Mesenteric fat pad (tissue), 1 donor: ENCODE measurements around the gene SYT5. TPM values are rescaled to one million over a fixed set of nuclear protein-coding genes. Genes with fewer than 3 reads are reported as not detected.
"Not testable (repeated sequence)": the region's sequence is repeated elsewhere in the genome, so short reads cannot be mapped to it uniquely, and the experiment has no call there.

Experiments used
- DNase-seq: peaks from one replicate; pipeline ENCODE4 v3.0.0-alpha.2; 2020; ENCODE audit warnings: low spot score
- long read RNA-seq: library from polyadenylated mRNA; unstranded; transcript quantifications from one replicate; pipeline ENCODE4 v2.0.0, GENCODE V29; 2020
- total RNA-seq: library from RNA; stranded (reverse); fragmentation: NEBNext Ultra II Directional; extraction: Animal tissue kit (Norgen Biotek cat#: 25700); gene quantifications from one replicate; pipeline ENCODE4 v1.2.1, GENCODE V29; 2021
- donor health status: DM: yes; HTN: yes; CAD: no.

Gene SYT5
- not detected for total RNA-seq
- long read RNA-seq: 0 reads

DNA sequence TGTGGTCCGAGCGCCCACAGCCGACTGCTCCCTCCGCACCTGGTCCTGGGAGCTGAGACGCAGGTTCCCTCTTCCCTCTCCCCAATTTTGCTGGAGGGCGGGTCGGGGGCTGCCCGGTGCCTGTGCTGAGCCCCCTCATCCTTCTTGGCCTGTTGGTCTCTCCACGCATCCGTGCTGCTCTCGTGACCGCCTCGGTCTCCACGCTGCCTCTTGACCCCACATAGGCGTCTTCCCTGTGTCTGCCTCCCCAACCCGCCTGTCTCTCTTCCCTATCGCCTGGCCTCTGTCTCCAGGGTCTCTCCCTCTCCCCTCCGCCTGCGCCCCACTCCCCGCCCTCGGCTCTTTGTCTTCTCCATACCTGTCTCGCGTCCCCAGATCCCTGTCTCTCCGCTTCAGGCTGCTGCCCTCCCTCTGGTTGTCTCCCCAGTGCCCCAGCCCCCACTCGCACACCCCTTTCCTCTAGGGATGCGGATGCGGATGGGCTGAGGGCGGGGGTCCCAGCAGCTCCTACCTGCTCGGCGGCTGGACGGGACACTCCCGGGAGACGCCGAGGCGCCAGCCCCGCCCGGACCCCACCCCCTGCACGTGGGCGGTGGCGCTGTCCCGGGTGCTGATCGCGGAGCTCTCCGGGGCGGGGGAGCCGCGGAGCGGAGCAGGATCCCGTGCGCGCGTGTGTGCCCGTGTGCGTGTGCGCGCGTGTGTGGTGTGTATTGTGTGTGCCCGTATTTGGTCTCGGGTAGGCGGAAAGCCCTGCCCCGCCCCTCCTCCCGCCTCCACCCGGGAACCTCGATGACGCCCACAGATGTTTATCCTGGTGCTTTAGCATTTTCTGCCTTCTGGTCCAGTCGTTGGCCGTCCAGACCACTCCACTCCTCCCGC lies at the start of gene SYT5:
SYT5 (minus strand) TSS at position 684 of the 879 bp plus-strand sequence. CDS start 1,248 bp downstream, outside the sequence.
- no peak for DNase-seq

DNA sequence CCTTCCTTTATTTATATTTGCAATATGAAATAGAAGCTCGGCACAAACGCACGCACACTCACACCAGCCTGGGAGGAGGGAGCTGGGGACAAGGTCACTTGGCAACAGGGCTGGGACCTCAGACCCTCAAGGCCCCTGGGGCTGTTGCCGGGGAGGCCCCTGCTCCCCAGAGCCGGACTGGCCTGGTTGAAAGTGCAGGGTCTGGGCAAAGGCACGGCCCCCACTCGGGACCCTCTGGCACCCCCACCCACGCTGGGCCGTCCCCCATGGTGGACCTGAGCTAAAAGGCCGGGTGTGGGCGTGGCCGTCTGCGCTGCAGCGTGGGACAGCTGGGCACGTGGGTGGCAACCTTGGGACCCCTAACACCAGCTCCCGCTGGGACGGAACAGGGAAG lies 49.7 kb upstream of the SYT5 start:
- no peak for DNase-seq

DNA sequence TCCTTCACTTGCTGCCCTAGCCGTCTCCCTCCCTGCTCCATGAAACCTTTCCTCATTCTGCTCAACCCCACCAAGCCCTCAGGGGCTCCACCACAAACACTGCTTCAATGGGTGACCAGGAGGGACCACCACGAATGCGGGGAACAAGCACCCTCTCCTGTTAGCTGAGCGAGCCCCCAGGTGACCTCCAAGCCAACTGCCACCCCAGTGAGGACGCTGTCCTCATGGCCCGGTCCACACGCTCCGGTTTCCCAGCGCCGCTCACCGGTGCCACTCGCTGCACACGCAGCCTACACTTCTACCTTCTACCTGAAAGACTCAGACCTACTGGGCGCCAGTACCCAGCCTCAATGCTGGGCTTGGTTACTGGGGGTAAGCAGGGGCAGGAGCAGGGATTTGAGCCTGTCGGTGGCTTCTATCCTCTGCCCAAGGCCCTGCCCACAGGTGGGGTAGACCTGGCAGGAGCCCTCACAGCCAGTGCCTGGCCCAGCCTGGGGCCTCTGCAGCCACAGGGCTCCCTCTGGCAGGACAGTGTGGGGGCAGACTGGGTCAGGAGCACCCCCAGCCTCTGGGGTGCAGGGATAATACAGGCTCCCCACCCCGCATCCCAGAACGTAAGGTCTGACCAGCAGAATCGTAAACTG lies 49.2 kb upstream of the SYT5 start:
- DNase-seq: no peak

DNA sequence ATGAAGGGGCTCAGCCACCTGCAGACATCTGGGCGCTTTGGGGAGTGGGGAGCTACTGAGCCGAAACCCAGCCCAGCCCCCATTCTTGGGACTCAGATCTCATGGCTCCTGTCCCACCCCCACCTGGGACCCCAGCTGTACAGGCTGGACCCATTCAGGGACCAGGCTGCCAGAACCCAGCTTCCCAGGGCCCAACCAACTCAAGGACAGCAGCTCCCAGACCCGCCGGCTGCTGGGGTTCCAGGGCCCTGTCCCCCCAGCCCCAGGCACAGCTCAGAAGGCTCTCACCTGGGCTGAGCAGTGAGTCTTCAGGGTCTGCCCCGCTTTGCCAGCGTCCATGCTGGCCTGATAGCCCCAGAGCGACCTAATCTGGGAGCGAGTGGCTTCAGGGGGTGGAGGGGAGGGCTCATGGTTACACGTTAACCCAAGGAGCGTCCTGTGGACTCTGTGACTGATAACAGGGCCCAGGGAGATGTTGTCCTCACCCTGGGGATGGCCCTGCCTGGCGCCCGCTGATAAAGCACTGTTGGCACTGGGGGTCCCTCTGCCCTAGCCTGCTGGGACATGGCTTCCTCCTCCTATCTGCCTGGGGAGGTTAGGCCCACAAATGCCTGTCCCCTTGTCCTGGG lies 48.4 kb upstream of the SYT5 start, which contains the start of gene TMEM86B:
TMEM86B (minus strand) TSS at position 361 of the 629 bp plus-strand sequence; CDS start at position 339, 22 bp downstream.
- DNase-seq: no peak

DNA sequence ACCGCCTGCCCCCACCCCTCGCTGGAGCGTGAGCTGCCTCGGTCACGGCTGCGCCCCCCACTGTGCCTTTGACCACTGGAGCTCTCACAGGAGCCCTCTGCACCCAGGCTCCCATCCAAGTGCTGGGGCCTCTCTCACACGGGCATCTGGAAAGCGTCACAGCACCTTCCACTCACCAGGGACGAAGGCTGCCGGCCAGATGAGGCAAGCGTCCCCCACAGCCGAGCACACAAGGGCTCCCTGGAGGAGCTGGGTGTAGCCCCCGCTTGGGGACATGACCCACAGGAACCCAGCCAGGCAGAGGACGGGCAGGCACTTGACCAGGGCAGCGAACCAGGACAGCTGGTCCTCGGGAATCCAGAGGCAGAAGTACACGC lies 47.9 kb upstream of the SYT5 start:
- no peak for DNase-seq

DNA sequence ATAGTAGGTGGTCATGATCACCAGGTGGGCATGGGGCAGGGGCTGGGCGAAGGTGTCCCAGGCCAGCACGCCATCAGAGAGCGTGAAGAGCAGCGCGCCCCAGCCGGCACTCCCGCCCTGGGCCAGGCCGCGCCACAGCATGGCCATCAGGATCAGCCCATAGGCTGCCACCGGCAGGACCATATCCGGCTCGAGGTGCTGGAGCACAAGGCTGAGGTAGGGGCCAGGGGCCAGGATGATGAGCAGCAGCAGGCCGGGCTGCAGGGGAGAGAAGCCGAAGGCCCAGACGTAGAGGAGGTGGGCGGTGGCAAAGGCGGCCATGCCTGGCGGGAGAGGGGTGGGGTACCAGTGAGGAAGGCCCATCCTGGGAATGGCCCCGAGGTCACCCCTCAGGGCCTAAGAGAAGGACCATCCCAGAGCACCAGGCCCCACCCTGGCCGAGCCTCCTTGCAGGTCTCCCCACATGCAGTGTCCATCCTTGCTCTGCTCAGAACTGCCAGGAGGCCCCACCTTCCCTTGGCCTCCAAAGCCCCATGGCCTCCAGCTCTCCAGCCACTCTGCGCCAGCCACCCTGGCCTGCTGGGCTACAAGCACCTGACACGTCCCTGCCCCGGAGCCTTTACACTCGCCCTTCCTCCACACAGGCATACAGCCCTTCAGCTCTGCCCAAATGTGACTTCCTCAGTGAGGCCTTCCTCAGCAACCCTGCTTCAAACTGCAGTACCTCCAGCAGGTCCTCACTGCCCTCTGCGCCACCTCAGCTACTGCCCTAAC lies 47.3 kb upstream of the SYT5 start:
- no peak for DNase-seq

DNA sequence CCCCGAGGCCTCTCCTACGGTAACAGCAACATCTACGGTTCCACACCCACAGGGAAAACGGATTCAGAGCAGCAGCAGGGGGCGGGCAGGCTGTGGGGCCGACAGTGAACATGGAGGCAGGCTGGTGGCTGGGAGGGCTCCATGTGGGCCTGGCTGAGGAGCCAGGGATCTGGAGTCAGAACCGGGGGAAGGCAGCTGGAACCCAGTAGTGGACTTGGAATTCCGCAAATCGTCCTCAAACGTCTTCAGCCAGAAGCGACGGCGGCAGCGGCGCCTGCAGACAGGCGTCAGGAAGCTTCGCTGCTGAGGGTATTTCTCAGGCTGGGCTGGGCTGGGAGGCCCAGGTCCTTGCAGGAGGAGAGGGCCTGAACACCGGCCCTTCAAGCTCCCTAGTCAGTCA lies 46.7 kb upstream of the SYT5 start:
- DNase-seq: no peak

DNA sequence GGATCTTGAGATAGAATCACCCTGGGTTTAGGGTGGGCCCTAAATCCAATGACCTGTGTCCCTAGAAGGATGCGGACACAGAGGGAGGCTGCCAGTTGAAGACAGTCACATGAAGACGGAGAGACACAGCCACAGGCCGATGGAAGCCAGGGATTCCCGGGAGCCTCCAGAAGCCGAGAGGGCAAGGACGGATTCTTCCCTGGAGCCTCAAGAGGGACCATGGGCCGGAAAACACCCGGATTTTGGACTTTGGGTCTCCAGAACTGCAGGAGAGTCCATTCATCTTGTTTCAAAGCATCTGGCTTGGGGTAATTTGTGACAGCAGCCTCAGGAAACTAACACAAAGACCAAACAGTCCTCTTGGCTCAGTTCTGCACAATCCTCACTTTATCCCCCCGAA lies 46.2 kb upstream of the SYT5 start:
- DNase-seq: no peak

DNA sequence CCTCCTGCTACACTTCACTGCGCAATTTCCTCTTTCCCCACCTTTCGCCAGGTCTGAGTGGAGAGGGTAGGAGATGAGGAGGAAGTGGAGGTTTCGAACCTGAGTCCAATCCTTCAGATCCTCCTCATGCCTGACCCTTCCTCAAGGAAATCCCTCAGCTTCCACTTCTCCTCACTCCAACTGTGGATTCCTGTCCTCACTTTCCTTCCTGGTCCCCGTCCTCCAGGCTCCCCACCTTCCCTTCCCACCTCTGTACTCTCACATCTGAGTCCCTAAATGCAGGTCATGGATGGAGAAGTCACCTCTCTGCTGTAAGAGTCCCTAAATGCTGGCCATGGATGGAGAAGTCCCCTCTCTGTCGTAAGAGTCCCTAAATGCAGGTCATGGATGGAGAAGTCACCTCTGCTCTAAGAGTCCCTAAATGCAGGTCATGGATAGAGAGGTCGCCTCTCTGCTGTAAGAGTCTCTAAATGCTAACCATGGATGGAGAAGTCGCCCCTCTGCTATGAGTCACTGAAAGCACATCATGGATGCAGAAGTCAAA lies 45.4 kb upstream of the SYT5 start:
- no peak for DNase-seq

DNA sequence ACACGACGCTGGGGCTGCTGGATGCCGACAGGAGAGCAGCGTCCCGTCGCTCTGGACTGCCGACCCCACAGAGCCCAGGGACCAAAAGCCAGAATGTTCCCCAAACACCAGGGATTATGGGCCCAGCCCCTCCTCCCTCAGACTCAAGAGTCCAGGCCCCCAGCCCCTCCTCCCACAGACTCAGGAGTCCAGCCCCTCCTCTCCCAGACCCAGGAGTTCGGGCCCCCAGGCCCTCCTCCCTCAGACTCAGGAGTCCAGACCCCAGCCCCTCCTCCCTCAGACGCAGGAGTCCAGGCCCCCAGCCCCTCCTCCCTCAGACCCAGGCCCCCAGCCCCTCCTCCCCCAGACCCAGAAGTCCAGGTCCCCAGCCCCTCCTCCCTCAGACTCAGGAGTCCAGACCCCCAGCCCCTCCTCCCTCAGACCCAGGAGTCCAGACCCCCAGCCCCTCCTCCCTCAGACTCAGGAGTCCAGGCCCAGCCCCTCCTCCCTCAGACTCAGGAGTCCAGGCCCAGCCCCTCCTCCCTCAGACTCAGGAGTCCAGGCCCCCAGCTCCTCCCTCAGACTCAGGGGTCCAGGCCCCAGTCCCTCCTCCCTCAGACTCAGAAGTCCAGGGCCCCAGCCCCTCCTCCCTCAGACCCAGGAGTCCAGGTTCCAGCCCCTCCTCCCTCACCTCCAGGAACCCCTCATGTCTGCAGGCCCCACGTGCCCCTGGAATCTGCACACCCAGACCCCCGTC lies 44.8 kb upstream of the SYT5 start:
- DNase-seq: not testable (repeated sequence)

DNA sequence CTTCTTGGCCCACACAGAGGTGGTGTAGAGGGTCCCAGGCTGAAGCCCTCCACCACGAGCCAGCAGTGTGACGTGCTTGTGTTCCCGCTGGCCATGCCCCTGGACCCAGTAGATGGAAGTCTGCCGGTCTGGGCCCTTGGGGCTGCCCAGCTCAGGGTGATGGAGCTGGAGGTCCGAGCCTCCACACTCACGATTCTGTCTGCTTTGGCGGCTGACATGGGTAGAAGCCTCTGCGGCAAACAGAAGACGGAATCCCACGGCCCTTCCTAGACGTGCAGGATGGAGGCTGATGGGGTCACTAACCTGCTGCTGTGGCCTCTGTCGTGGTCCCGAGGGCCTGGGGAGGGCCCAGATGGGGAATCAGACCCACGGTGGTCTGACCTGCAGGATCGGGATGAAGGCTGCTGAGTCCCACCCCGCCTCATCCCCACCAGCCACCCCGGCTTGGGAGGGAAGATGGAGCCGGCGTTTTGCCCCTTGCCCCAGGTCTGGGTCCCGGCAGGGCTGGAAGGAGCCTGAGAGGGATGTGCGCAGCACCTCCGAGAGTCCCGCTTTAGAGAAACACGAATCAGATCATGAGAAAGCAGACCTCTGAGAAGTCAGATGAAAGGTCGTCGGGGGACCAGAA lies 44.1 kb upstream of the SYT5 start:
- no peak for DNase-seq

DNA sequence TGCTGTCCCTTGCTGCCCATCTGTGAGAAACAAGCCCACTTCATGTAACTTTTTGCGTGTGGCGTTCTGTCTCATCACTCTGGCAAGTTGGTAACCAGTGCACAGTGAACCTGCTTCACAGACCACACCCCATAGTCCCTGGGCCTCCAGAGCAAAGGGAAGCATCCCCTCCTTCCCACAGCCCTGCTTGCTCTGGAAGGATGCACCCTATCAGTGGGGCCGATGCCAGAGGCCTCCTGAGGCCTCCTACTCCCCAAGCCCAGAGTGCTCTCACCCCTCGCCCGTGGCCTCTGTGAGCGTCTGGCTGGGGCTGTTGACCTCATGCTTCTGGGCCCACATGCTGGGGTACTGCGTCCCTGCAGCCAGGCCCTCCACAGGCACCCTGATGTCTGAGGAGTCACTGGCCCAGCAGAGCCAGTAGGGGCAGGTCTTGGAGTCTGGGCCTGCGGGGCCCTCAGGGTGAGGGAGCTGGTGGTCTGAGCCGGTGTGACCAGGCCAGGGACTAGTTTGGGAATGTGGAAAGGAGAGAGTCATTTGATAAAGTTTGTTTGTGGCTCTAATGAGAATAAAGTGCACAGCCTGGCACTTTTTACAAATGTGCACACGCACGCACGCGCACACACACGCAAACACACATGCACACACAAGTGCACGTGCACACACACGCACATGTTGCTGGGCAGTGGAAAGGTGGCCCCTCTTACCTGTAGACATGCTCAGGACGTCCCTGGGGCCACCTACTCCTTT lies 43.4 kb upstream of the SYT5 start:
- no peak for DNase-seq

DNA sequence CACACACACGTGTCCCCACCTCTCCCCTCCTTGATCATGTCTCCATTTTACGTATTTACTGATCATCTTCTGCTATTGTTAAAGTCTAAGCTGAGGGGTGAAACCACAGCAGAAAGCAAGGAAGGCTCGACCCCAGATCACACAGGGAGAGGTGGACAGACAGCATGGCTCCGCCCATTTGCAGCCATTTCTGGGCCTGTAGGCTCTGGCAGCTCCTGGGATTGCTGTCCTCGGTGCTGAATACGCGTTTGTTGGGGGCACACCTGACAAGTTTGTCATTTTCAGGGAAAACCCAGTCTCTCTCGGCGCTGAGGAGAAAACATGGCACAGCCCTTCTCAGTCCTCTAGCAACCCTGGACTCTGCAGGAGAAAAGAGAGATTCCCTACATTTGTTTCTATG lies 40.4 kb upstream of the SYT5 start:
- no peak for DNase-seq

DNA sequence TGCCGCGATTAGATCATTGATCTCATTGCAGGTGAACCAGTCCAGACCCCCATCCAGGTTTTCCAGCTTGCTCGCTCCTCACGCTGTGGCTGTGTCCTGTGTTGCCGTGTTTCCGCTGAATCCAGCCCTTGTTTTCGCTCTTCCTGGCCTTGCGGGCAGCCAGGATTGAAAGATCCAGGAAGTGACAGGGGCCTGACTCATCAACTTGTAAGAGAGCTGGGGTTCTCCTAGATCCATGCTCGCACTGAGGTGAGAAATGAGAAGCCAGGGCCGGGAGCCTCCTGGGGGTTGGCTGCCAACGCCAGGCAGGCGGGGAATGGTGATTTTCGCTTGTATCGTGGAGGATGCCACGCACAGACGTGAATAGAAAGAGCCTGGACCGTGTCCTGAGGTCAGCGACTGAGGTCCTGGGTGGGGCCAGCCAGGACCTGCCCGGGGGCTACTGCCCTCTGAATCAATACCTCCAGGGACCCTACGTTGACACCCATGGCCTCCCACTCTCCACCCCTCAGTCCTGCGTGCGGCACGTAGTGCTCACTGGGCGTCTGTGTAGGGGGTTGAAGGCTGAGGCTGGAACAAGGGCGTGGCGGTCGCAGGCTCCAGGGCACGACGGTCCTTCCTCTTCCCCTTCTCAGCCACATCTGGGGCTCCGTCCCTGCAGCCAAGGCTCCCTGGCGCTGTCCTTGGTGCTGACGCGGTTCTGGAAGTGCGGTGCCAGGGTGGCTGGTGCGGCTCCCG lies 36.5 kb upstream of the SYT5 start:
- DNase-seq: no peak

DNA sequence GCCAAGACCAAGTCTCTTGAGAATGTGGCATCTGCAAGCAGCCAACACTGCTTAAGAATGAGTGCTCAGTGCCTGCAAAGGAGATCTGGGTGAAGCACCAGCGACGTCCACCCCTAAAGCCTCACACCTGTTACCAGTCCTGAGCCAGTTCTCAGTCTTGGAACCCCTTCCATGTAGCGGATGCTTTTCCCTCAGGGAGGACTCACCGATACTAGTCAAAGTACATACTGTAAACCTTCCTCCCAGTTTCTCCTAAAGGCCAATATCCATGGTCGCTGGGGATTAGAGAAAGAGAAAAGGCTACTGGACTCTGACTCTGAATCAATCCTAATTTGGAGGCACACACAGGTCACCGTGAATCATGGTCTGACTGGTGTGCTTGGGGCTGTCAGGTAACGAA lies 33.5 kb upstream of the SYT5 start:
- DNase-seq: no peak

DNA sequence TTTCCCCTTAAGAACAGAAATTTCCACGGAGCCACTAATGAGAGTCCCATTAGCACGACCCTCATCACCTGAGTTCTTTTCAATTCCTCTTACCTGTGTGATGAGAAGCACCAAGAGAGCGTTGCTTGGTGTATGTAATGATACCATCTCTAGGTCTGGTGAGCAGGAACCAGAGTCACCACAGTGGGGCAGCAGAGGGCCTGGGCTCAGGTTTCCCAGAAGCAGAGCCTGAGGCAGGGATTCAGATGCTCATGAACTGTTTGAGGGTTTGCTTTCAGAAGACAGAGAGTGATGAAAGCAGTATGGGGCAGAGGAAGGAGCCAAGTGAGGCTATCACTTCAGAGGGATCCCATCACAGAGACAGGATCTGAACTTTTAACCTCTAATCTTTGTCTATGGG lies 32.4 kb upstream of the SYT5 start:
- DNase-seq: no peak

DNA sequence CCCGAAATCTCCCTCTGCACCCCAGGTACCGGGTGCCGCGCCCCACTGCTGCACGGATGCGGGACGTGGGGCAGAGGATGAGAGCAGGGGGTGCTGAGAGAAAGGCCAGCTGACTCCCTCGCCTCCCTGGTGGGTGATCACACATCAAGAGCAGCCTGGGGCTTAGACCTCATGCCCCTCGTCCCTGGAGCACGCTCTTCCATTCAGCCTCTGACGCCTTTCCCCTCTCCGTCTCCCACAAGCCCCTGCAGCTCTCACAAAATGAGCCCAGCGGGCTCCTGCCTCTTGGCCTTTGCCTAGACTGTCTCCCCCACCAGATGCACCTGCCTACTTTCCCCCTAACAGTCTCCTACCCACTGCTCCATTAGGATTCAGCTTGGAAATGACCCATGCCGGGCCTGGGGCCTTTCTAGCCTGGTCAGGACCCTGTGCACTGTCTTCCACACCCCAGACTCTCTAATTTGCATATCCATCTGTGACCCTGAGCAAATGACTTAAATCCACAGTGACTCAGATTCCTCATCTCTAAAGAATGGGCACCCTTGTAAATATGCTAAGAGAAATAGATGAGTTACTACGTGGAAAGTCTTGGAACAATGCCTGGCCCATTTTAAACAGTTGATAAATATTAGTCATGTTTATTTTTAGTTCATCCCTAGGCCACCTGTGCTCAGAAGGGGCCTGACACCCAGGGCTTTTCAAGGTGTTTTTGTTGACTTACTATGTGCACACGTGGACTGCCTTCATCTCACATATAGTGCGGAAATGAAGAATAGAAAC lies 29.8 kb upstream of the SYT5 start:
- DNase-seq: no peak
